NCI-H345 (cell line): ENCODE measurements around the gene CT45A8.
"Not testable (repeated sequence)": the region's sequence is repeated elsewhere in the genome, so short reads cannot be mapped to it uniquely, and the experiment has no call there.

Experiments
- DNase-seq: peaks from one replicate; lab custom pipeline; 2025; lab: John Stamatoyannopoulos, UW

The CT45A8 gene

GRCh38 chrX:135854438-135854837 lies at the start of gene CT45A8:
TSS of gene CT45A8 (minus strand) at chrX:135854538. CDS start at chrX:135850783, 3,755 bp downstream.
- not testable (repeated sequence) for DNase-seq

- DNase-seq = no peak
Observed at GRCh38 chrX:135893294-135893817, 39.0 kb upstream of the CT45A8 start, which contains the start of the genes CT45A10 and SAGE1. TSS of gene CT45A10 (minus strand) at chrX:135893444. CDS start at chrX:135885344, 8,100 bp downstream. TSS of gene SAGE1 (plus strand) at chrX:135893716. CDS start at chrX:135896243, 2,527 bp downstream.

- no peak for DNase-seq
Observed at GRCh38 chrX:135892781-135893180, 38.4 kb upstream of the CT45A8 start.

- DNase-seq = no peak
Observed at GRCh38 chrX:135890087-135890585, 35.8 kb upstream of the CT45A8 start.

- DNase-seq = not testable (repeated sequence)
Observed at GRCh38 chrX:135888976-135889375, 34.6 kb upstream of the CT45A8 start.

GRCh38 chrX:135888230-135888629 lies 33.9 kb upstream of the CT45A8 start:
- DNase-seq = not testable (repeated sequence)

GRCh38 chrX:135882741-135883140 lies 28.4 kb upstream of the CT45A8 start:
- DNase-seq = not testable (repeated sequence)

GRCh38 chrX:135871712-135872111 lies 17.4 kb upstream of the CT45A8 start, which contains the start of gene CT45A9:
TSS of gene CT45A9 (minus strand) at chrX:135871812. CDS start at chrX:135868061, 3,751 bp downstream.
- not testable (repeated sequence) for DNase-seq

GRCh38 chrX:135837180-135837579 lies 17.2 kb downstream of the CT45A8 start, which contains the start of gene CT45A7:
TSS of gene CT45A7 (minus strand) at chrX:135837280. CDS start at chrX:135833533, 3,747 bp downstream.
- not testable (repeated sequence) for DNase-seq

- DNase-seq = not testable (repeated sequence)
Observed at GRCh38 chrX:135819912-135820311, 34.4 kb downstream of the CT45A8 start, which contains the start of gene CT45A2. TSS of gene CT45A2 (minus strand) at chrX:135820012. CDS start at chrX:135816265, 3,747 bp downstream.

GRCh38 chrX:135802687-135803086 lies 51.7 kb downstream of the CT45A8 start, which contains the start of gene CT45A6:
TSS of gene CT45A6 (minus strand) at chrX:135802787. CDS start at chrX:135798993, 3,794 bp downstream.
- DNase-seq = not testable (repeated sequence)
